NCI-H446 (cell line): Measurements from ENCODE around the gene TSEN2.
"Not testable (repeated sequence)": the region's sequence is repeated elsewhere in the genome, so short reads cannot be mapped to it uniquely, and the experiment has no call there.

Source experiments
- DNase-seq, 2 experiments: peaks; one replicate each; lab custom pipeline; 2025; lab: John Stamatoyannopoulos, UW

Gene TSEN2

DNA sequence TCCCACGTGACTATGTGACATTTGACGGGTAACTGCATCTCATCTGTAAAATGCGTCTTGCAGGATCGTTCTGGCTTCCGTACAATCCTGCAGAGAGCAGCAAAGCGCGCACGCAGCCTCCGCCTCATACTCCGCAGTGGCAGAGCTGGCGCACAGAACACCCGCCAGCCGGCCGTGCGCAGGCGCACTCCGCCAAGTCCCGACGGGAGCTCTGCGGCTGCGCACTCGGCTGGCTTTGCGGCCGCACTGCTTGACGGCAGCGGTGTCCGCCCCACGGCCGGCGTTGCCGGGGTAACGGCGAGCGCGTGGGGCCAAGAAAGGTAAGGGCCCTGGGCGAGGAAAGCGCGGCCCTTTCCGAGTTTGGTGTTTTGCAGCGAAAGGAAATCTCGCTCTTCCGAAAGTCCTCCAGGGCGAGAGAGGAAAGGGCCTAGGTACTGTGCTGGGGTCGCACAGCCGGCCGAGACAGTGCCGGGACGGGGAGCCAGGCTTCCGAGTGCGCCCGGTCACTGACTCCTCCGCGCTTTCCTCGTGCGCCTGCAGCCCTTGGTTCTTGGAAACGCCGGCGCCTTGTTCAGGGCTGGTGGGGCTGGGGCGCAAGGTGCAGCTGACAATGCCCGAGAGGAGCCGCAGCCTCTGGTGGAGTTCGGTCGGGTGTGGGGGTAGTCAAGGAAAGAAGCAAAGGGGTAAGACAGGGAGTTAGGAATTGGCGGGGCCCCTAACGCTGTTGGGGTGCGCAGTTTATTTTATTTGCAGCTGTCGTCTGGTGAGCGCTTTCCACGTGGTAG lies at the start of gene TSEN2:
TSS of gene TSEN2 (plus strand) at position 283 of the 785 bp plus-strand sequence. CDS start 5,321 bp downstream, outside the sequence.
- DNase-seq = peak; percentile 72 to 95

DNA sequence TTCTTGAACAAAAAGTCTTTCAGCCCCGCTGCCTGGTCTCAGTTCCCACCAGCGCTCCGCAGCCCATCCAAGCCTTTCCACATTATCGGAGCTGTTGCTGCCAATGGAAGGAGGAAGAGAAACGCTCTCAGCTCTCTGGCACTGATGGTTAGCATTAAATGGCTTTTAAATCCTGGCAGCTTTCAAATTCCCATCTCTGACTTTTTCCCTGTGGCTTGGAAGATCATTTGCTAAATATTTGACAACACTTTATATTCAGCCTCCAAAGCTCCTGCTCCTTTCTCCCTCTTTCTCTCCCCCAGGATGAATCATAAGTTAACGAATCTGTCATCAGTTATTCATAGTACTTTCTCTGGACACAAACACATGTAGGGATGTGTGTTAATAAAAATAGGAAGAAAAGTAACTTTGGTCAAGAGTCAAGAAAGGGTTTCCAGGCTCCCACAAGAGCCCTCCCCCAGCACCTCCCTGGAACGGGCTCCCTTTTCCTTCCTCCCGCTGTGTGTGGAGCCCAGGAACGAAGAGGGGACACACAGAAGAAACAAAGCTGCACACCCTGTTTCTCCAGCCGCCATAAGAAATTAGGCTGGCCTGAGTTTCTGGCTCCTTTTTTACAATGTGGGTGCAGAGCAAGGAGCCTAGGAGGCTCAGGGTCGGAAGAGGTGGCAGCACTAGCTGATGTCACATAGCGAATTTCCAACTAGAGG lies 47.6 kb upstream of the TSEN2 start:
- peak in 1 of 2 experiments; percentile 12 for DNase-seq

DNA sequence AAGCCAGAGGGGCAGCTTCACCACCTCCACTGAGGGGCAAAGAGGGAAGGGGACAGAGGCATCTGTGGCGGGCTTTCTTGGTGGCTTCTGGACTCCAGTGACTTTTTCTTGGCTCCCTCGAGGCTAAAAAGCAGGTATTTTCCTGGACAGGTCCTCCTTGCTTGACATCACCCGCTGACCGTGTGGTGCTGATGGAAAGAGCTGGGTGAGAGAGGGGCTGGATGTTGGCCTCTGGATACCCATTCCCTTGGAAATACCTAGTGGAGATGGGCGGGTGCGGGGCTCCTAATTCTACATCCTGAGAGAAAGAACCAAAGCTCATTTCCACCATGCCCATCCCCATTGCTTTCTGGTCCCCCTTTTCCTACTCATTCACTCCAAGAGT lies 47.1 kb upstream of the TSEN2 start:
- DNase-seq = no peak

DNA sequence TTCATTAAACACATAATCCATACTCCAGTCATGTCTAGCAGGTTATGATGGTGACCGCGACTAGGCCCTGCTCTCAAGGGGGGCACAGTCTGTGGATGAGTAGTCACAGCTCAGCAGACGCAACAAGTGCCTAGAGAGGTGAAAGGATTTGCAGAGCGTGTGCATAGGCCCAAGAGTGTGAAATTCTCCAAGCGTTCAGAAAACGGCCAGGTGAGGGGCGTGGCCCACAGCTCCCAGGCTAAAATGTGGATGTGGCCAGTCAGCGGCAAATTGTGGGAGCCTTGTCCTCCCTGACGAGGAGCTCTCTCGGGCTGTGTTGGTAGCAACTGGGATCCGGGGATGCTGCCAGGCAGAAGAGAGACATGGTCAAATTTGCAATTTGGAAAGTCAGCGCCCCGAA lies 46.4 kb upstream of the TSEN2 start:
- no peak for DNase-seq

DNA sequence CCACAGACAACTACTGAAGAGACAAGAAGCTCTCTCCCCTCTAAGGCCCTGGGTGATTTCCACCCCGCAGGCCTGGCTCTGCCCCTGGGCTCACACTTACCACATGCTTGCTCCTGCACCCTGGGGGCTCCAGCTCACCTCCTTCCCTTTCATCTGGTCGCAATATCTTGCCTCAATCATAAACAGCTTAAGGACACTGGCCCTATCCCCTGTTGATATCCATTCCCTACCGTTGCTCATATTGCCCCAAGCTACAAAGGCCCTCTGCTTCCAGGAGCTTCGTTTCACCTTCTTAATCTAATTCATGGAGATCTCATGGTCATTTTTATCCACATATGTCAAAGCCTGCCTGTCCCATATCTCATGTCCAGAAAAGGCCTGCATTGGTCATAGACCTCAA lies 46.0 kb upstream of the TSEN2 start:
- DNase-seq = no peak

DNA sequence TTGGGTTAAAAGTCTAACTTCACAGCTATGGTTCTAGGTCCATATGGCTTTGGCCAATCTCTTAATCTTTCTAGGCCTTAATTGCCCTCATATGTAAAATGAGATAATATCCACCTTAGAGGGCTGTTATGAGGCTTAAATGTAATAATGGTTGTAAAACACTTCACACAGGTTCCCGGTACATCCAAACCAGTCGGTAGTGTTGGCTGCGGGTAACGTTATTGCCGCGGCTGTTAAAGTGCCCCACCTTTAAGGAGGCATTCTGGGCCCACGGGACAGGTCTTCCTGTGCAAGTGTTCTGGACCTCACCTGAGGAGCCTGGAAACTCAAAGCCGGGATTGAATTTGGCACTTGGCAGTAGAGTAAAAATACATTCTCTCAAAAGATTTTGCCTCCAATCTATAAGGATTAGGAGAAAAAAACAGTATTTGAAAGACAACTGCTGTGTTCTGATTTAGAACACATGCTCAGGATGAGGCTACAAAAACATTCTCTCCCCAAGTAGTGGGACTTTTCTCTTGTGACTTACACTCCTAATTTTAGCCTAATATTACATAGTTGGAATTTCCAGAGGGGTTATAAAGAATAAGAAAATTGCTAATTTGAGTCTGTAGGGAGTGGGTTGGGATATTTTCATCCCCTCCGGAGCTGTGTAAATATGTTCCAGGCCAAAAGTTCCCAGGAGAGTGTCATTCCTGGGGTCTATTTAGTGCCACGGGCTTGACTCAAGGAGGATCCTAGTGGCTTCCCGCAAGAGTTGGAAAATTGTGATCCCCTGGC lies 44.9 kb upstream of the TSEN2 start:
- no peak for DNase-seq

DNA sequence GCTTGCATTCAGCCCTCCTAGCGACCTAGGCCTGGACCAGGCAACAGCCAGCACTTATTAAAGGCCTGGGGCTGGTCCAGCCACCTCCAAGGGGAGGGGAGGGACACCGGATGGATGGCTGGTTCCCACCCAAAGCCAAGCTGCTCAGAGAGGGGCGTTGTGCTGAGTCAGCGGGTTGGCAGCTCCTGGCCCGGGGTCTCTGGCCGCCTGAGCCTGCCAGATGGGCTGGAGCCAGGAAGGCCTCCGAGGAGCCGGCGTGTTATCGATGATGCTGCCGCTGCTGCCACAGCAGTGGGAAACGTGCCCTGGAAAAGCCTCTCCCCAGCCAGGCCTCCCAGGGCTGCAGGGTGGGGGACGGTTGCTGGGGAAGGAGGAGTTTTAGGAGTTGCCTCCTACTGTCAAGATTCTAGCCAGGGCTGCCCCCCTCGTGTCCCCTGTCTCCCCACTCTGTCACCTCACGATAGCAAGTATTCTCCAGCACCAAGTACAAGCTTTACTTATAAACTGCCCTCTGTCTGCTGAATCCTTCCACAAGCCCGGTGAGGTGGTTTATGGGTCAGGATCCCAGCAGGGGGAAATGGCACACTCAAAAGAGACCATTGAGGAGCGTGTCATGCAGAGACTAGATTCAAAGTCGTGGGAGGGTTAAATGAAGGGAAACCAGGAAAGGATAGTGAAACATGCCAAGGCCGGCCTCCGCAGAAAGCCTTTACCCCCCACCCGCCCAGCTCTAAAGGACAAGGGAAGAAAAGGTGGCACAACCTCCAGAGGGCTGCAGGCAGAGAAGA lies 43.2 kb upstream of the TSEN2 start:
- peak; percentile 21 to 82 for DNase-seq

DNA sequence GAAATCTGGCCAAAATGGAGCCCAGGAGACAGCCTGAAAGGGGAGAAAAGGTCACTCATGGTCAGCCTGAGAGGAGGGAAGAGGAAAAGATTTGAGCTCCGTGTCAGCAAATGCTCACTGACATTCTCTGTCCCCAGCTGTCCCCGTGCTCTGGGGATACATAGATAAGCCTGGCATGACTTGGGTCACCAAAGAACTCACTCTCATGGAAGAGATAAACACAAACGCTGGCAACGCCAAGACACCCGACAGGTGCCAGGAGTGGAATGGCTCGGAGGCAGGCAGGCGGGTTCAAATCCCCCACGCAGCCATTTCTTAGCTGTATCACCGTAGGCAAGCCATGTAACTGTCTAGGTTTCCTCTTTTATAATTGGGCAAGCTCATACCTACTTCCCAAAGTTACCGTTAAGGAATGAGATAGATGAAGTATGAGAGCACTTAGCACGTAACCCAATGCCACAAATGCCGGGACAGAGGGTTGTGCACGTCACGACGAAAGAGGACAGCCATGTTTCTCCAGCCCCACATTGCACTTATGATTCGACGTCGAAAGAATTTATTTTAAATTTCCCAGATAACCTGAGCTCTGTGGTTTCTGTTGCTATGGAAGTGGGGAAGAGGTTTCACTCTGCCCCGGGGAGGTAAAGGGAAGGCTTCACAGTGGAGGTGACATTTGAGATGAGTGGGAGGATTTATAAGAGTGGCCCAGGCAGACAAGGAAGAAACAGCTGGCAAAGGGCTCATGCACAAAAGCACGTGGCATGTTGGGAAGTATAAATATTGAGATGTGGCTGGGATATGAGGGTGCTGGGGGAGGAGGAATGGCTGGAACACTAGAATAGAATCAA lies 41.4 kb upstream of the TSEN2 start:
- no peak for DNase-seq

DNA sequence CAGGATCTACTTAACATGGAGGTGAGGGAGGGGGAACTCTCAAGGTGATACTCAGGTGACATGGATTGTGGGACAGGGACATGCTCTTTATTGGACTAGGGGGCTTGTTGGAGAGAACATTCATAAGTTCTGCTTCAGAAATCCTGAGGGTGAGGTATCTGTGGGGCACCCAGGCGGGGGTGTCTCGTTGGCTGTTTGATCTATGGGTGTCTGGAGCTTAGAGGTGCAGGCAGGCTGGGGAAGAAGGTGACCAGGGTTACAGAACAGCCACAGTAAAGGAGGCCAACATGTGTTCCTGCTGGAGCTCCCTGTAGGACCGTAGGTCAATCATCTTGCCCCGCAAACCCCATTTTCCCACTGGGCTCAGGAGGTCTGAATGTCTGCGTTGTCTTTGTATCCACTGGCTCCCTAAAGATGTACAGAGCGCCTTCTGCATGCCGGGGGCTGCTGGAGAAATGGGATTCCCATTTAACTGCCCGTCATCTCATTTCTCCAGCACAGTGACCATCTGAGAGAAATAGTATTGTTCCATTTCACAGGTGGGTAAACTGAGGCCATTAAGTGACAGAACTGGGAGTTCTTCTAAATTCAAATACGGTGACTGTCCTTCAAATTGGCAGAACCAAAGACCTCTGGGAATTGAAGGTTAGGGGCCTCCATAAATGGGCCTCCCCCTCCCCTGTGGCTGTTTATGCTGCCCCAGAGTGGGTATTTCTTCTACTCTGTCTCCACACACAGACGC lies 40.3 kb upstream of the TSEN2 start:
- DNase-seq = no peak

DNA sequence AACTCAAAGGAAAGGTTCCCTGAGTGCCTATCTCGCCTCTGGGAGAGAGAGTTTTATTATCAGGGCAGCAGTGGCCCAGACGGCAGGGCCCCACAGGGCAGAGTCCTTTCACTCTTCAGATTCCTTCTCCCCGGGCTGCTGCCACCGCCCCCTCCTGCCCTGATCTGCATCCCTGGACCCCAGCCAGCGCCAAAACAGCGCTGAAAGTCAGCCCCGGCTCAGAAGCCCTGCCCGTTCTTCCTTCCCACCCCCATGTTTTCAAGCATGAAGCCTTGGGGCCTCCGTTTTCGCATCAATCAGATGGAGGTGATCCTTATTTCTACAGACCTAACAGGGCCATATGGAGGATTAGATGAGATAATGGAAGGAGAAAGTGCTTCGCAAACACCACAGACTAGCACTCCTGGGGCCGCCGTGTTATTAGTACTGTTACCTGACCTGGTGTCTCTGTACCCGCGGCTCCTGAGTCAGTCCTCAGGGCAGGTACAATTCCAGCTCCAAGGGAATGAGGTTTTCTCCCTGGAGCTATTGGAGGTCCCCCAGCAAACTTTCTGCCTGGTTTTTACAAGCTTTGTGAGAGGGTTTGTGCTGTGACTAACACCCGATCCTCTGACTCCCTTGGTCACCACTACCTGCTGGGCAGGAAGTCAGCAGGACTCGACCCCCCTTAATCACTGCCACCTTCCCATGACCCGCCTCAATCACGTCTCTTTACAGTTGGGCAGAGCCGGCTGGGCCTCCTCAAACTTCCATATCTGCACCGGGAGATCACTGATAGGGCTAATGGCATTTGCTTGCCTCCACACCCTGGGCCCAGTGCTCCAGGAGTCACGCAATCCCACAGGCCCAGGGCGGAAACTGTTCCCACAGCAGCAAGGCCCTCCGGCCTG lies 39.5 kb upstream of the TSEN2 start:
- DNase-seq = no peak

DNA sequence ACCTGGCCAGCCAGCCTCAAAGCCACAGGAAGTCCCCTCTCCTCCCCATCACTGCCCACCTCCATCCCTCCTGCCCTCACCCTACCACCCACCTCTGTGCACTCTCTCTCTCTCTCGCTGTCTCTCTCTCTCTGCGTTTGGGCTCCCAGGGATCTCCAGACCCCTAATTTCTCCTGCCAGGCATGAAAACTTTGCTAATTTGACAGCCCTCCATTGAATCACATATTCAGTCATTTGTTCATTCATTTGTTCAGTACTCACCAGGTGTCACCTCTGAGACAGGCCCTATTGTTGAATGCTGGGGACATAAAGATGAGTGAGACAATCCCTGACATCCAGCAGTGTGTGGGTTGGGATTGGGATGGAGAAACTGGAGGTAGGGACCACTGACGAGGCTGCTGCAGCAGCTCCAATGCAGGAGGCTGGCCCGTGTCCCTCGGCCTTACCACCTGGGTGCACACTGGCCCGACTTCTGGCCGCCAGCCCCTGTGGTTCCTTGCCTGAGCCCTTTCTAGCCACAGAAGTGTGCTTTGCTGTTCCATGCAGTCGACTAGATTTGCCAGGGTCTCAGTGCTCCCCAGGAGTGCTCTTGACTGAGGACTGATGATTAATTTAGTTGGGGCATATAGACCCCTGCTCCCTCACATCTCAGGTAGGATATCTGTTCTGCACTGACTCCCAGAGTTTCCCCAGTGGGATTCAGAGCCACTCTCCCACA lies 38.6 kb upstream of the TSEN2 start:
- no peak for DNase-seq

DNA sequence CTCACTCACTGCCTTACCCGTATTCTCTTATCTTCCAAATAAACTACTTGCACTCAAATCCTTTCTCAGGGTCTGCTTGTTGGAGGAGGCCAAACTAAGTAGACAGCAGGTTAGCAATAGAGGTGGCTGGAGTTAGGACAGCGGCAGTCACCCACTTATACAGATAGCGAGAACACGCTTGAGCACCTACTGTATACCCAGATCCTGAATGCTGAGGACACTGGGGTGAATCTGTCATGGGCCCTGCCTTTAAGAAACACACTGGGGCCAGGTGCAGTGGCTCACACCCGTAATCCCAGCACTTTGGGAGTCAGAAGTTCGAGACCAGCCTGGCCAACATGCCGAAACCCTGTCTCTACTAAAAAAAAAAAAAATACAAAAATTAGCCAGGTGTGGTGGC lies 38.0 kb upstream of the TSEN2 start:
- DNase-seq = no peak

DNA sequence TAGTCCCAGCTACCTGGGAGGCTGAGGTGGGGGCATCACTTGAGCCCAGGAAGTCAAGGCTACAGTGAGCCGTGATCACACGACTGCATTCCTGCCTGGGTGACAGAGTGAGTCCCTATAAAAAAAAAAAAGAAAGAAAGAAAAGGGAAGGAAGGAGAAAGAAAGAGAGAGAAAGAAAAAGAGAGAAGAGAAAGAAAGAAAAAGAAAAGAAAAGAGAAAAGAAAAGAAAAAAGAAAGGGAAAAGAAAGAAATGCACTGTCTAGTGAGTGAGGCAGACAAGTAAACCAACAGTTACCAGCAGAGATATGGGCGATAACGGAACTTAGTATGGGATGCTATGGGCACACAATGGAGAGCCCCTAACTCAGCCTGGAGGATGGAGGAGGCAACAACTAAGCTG lies 37.2 kb upstream of the TSEN2 start:
- no peak for DNase-seq

DNA sequence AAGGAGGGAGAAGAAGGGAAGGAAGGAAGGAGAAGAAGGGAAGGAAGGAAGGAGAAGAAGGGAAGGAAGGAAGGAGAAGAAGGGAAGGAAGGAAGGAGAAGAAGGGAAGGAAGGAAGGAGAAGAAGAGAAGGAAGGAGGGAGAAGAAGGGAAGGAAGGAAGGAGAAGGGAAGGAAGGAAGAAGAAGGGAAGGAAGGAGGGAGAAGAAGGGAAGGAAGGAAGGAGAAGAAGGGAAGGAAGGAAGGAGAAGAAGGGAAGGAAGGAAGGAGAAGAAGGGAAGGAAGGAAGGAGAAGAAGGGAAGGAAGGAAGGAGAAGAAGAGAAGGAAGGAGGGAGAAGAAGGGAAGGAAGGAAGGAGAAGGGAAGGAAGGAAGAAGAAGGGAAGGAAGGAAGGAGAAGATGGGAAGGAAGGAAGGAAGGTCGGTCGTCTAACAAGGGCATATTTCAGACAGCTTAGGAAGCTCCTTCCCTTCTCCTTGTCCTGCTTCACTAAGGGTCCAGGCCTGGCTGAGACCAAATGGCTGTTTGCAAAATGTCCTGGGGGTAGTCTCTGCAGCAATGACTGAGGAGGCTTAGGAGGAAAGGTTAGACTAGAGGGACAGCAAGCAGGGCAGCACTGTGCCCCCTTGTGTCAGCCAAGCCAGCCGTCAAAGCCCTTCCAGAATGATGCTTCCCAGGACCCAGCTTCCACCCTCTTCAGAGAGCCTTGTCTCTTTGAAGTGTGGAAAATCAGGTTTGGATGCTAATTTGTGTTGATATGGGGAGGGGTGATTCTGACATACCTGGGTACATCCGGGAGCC lies 35.7 kb upstream of the TSEN2 start:
- DNase-seq = not testable (repeated sequence)

DNA sequence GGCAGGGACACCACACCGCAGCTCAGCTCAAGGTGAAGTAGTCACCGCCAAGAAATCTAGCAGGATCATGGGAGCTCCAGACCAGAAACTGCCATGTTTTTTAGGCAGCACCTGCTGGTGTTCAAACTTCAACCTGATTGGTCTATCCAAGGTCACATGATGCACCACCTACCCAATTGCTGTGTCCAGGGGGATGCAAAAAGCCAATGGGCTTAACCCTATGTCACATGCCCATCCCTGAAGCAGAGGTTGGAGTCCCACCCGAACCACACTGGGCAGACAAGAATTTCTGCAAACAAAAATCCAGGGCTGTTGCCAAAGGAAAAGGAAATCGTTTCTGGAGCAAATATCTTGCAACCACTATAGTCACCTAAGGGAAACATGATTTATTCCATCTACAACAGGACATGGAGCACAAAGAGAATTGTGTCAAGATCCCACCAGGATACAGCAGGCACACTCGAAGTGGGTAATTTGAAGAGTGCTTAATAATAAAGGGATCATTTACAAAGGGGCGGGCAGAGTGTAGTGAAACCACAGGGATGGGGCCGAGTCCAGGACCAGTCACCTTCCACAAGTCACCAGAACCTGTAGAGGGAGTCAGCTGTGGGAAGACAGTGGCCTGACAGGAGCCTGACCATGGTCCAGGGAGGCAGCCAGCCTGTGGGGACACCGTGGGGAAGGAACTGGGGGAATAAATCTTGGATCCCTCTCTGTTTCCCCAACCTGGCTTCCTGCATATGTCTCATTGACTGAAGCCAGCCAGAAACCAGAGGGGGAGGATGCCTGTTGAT lies 34.2 kb upstream of the TSEN2 start:
- no peak for DNase-seq

DNA sequence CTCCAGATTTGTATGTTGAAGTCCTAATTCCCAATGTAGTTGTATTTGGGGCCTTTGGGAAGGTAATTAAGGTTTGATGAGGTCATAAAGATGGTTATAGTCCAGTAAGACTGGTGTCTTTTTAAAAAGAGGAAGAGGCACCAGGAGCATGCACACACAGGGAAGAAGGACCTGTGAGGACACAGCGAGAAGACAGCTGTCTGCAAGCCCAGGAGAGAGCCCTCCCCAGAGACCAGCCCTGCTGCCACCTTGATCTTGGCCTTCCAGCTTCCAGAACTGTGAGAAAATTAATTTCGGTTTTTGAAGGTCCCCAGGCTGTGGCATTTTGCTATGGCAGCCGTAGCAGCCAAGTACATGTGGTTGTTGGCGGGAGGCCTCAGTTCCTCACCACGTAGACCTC lies 32.8 kb upstream of the TSEN2 start:
- no peak for DNase-seq

DNA sequence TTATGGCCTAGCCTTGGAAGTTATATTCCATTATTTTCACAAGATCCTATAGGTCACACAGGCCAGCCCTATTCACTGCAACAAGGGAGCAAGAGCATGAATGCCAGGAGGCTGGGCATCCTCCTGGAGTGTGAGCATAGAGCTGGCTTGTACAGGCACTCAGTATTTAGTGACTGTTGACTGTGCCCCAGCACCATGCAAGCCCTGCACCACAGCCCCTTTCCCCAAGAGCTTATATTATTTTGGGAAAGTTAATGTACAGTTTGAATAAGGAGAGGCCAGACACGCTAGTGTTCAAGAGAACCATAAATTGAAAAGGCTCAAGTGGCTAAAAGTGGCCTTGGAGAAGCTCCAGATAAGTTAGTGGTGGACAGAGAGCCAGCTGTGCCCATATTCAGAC lies 32.3 kb upstream of the TSEN2 start:
- no peak for DNase-seq
